Neural cell (in vitro differentiated cells): ENCODE results near the gene BNC2. TPM values are rescaled to one million over a fixed set of nuclear protein-coding genes. Genes with fewer than 3 reads are reported as not detected.

Experiments used
- H2AFZ ChIP-seq: fragments of 200-600, 300-800 bp; sonication (generic), shearing (Covaris generic); 2 replicates; pipeline ENCODE4 v1.6.0; 2014; ENCODE audit warnings: low read depth, mild to moderate bottlenecking, antibody characterized with exemption, low read length, moderate library complexity
- H3F3A ChIP-seq: fragments of 200-600 bp; shearing (Covaris generic); 2 replicates; pipeline ENCODE4 v1.6.1; 2016; ENCODE audit warnings: mild to moderate bottlenecking, moderate library complexity, mixed read lengths, antibody characterized with exemption, low read length; ENCODE audit not compliant: insufficient read depth, poor library complexity, severe bottlenecking
- H3K27ac ChIP-seq: fragments of 200-600, 300-800 bp; sonication (generic), shearing (Covaris generic); 2 replicates; pipeline ENCODE4 v1.5.1; 2014; ENCODE audit warnings: mild to moderate bottlenecking, low read length, moderate library complexity
- H3K27me3 ChIP-seq: fragments of 300-800, 200-600 bp; sonication (generic), shearing (Covaris generic); 2 replicates; pipeline ENCODE4 v1.6.0; 2014; ENCODE audit warnings: mild to moderate bottlenecking, low read depth, low read length, moderate library complexity; ENCODE audit not compliant: insufficient read depth
- H3K36me3 ChIP-seq: fragments of 300-800, 200-600 bp; sonication (generic), shearing (Covaris generic); 2 replicates; pipeline ENCODE4 v1.5.1; 2014; ENCODE audit warnings: mild to moderate bottlenecking, antibody characterized with exemption, low read length, moderate library complexity; ENCODE audit not compliant: insufficient read depth
- H3K4me2 ChIP-seq: fragments of 300-800, 200-600 bp; sonication (generic), shearing (Covaris generic); 2 replicates; pipeline ENCODE4 v1.6.0; 2014; ENCODE audit warnings: mild to moderate bottlenecking, low read length
- H3K4me3 ChIP-seq: fragments of 300-800, 200-600 bp; sonication (generic), shearing (Covaris generic); 2 replicates; pipeline ENCODE4 v1.5.1; 2014; ENCODE audit warnings: mild to moderate bottlenecking, low read length, moderate library complexity
- H3K79me2 ChIP-seq: fragments of 200-600 bp; shearing (Covaris generic); replicated peaks from 2 replicates; pipeline ENCODE4 v1.6.0; 2014; ENCODE audit warnings: mild to moderate bottlenecking, low read length, moderate library complexity; ENCODE audit not compliant: insufficient read depth
- H3K9ac ChIP-seq: fragments of 300-800, 200-600 bp; sonication (generic), shearing (Covaris generic); 2 replicates; pipeline ENCODE4 v1.6.1; 2016; ENCODE audit warnings: mild to moderate bottlenecking, low read length, mixed read lengths
- H3K9me2 ChIP-seq: fragments of 200-600 bp; shearing (Covaris generic); 2 replicates; pipeline ENCODE4 v1.6.1; 2016; ENCODE audit warnings: mild to moderate bottlenecking, low read length, mixed read lengths; ENCODE audit not compliant: insufficient read depth
- H3K9me3 ChIP-seq: fragments of 200-600, 300-800 bp; sonication (generic), shearing (Covaris generic); 2 replicates; pipeline ENCODE4 v1.6.1; 2016; ENCODE audit warnings: mild to moderate bottlenecking, mixed run types, low read length, moderate library complexity, mixed read lengths
- H4K20me1 ChIP-seq: fragments of 200-600 bp; shearing (Covaris generic); 2 replicates; pipeline ENCODE4 v1.6.1; 2016; ENCODE audit warnings: mild to moderate bottlenecking, mixed run types; ENCODE audit not compliant: insufficient read depth
- EP300 ChIP-seq: fragments of 450-650 bp; conservative IDR thresholded peaks from 2 replicates; pipeline ENCODE4 v1.6.1; 2014; ENCODE audit warnings: antibody characterized with exemption, mild to moderate bottlenecking, moderate library complexity; ENCODE audit not compliant: poor library complexity, severe bottlenecking
- EZH2 ChIP-seq: fragments of 200-600, 300-800 bp; shearing (Covaris generic), sonication (generic); IDR thresholded peaks from 2 replicates; pipeline ENCODE4 v1.6.1; 2014; ENCODE audit warnings: antibody characterized with exemption, low read length, borderline replicate concordance, mild to moderate bottlenecking; ENCODE audit not compliant: insufficient read depth, poor library complexity, severe bottlenecking
- MXI1 ChIP-seq: fragments of 450-650 bp; conservative IDR thresholded peaks from 2 replicates; pipeline ENCODE4 v1.6.1; 2014; ENCODE audit warnings: antibody characterized with exemption, mild to moderate bottlenecking; ENCODE audit not compliant: poor library complexity, severe bottlenecking
- POLR2AphosphoS5 ChIP-seq: IDR thresholded peaks from 2 replicates; pipeline ENCODE4 v1.6.1; 2012
- RAD21 ChIP-seq: fragments of 450-650 bp; conservative IDR thresholded peaks from 2 replicates; pipeline ENCODE4 v1.6.1; 2014; ENCODE audit warnings: antibody characterized with exemption, mild to moderate bottlenecking, moderate library complexity
- SMC3 ChIP-seq: fragments of 450-650 bp; conservative IDR thresholded peaks from 2 replicates; pipeline ENCODE4 v1.6.1; 2014; ENCODE audit warnings: antibody characterized with exemption, mild to moderate bottlenecking, moderate library complexity; ENCODE audit not compliant: poor library complexity
- TAF1 ChIP-seq: IDR thresholded peaks from 2 replicates; pipeline ENCODE4 v1.6.1; 2012; ENCODE audit warnings: low read depth
- polyA plus RNA-seq: library from polyadenylated mRNA; depleted of rRNA; stranded (reverse); fragments of >200 nt; gene quantifications from 2 replicates; pipeline ENCODE4 v1.2.3, GENCODE V29; 2014
- TF ChIP-seq, protein P1 (sequence below): IDR thresholded peaks from 2 replicates; pipeline ENCODE4 v1.6.1; 2012; ENCODE audit warnings: borderline replicate concordance
- TF ChIP-seq, protein P2 (sequence below): fragments of 450-650 bp; IDR thresholded peaks from 2 replicates; pipeline ENCODE4 v1.5.1; 2014; ENCODE audit warnings: antibody characterized with exemption, mild to moderate bottlenecking, moderate library complexity; ENCODE audit not compliant: poor library complexity, severe bottlenecking

Gene BNC2
- polyA plus RNA-seq, 1 donor from 2014 or later = 1.3 TPM

DNA sequence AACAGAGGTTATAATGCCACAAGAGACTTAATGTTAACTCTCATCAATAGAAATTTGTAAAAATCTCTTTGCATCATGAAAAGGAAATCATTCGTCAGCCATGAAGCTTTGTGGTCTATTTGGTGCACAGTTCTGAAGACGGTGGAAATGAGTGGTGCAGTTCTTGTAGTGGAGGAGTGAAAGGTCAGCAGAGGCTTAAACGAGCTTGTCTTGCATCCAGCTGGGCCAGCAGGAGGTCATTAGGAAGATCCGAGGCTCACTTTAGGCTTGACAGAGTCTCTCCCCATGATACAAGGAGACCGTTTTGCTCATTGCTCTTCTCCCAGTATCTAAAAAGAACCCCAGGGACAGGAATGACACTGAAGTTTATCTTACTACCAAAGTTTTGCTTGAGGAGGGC, 440.8 kb downstream of the BNC2 start:
- Histone ChIP-seq H3K27me3 (no peaks in the 10 kb centered on the region), H3K4me2 (no peak overlapping the region), H4K20me1 (no peaks in the 10 kb centered on the region), H3K9me3 (no peaks in the 10 kb centered on the region), H3K27ac (no peak overlapping the region), H2AFZ (no peak overlapping the region), H3F3A (no peaks in the 10 kb centered on the region), H3K9ac (no peak overlapping the region), H3K36me3 (no peaks in the 10 kb centered on the region), H3K79me2 (no peaks in the 10 kb centered on the region), H3K4me3 (no peak overlapping the region), H3K9me2 (no peaks in the 10 kb centered on the region)
- TF ChIP-seq EZH2 = no peak
- TF ChIP-seq MXI1 = no peak
- TF ChIP-seq EP300 = no peak
- no peak for TF ChIP-seq POLR2AphosphoS5
- TF ChIP-seq, protein P1, sequence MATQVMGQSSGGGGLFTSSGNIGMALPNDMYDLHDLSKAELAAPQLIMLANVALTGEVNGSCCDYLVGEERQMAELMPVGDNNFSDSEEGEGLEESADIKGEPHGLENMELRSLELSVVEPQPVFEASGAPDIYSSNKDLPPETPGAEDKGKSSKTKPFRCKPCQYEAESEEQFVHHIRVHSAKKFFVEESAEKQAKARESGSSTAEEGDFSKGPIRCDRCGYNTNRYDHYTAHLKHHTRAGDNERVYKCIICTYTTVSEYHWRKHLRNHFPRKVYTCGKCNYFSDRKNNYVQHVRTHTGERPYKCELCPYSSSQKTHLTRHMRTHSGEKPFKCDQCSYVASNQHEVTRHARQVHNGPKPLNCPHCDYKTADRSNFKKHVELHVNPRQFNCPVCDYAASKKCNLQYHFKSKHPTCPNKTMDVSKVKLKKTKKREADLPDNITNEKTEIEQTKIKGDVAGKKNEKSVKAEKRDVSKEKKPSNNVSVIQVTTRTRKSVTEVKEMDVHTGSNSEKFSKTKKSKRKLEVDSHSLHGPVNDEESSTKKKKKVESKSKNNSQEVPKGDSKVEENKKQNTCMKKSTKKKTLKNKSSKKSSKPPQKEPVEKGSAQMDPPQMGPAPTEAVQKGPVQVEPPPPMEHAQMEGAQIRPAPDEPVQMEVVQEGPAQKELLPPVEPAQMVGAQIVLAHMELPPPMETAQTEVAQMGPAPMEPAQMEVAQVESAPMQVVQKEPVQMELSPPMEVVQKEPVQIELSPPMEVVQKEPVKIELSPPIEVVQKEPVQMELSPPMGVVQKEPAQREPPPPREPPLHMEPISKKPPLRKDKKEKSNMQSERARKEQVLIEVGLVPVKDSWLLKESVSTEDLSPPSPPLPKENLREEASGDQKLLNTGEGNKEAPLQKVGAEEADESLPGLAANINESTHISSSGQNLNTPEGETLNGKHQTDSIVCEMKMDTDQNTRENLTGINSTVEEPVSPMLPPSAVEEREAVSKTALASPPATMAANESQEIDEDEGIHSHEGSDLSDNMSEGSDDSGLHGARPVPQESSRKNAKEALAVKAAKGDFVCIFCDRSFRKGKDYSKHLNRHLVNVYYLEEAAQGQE = no peak
- TF ChIP-seq SMC3 = no peak
- TF ChIP-seq TAF1 = no peak
- TF ChIP-seq, protein P2, sequence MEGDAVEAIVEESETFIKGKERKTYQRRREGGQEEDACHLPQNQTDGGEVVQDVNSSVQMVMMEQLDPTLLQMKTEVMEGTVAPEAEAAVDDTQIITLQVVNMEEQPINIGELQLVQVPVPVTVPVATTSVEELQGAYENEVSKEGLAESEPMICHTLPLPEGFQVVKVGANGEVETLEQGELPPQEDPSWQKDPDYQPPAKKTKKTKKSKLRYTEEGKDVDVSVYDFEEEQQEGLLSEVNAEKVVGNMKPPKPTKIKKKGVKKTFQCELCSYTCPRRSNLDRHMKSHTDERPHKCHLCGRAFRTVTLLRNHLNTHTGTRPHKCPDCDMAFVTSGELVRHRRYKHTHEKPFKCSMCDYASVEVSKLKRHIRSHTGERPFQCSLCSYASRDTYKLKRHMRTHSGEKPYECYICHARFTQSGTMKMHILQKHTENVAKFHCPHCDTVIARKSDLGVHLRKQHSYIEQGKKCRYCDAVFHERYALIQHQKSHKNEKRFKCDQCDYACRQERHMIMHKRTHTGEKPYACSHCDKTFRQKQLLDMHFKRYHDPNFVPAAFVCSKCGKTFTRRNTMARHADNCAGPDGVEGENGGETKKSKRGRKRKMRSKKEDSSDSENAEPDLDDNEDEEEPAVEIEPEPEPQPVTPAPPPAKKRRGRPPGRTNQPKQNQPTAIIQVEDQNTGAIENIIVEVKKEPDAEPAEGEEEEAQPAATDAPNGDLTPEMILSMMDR = no peak
- TF ChIP-seq RAD21 = no peak

DNA sequence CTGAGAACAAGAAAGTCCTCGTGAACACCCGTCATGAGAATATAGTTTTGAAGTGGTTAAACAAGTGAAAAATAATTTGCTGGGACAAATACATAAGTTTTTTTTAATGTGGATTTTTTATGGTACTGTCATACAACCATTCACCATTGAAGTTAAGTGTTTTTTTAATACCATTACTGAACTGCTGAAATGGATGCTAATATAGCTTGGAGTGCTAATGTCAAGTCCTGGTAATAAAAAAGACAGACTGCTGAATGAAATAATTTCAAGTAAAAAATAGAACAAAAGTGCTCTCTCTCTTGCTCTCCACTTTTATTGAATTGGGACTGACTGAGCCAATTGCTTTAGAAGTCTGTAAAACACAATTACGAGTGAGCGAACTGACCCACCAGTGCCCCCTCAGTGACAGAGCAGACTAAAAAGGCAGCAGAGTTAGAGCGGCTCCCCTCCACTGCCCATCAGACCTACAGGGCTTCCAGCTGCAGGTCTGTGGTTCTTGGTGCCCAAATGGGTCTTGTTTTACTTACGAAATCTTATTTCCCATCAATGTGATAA, 442.5 kb downstream of the BNC2 start:
- Histone ChIP-seq H3K27ac (no peak overlapping the region), H3K27me3 (no peaks in the 10 kb centered on the region), H3K79me2 (no peaks in the 10 kb centered on the region), H3K4me3 (no peak overlapping the region), H3K36me3 (no peaks in the 10 kb centered on the region), H2AFZ (no peak overlapping the region), H3F3A (no peaks in the 10 kb centered on the region), H3K9me2 (no peaks in the 10 kb centered on the region), H4K20me1 (no peaks in the 10 kb centered on the region), H3K9ac (no peak overlapping the region), H3K9me3 (no peaks in the 10 kb centered on the region), H3K4me2 (no peak overlapping the region)
- TF ChIP-seq RAD21 (no peak), EP300 (no peak), SMC3 (no peak), POLR2AphosphoS5 (no peak), TAF1 (no peak), EZH2 (no peak)
- TF ChIP-seq, protein P1 = no peak
